ENCODE measurements around the gene FSTL4. TPM values are rescaled to one million over a fixed set of nuclear protein-coding genes. Genes with fewer than 3 reads are reported as not detected.
"Not testable (repeated sequence)": the region's sequence is repeated elsewhere in the genome, so short reads cannot be mapped to it uniquely, and the experiment has no call there.

Gene FSTL4
- polyA plus RNA-seq, 1 donor = 5.2 TPM

DNA sequence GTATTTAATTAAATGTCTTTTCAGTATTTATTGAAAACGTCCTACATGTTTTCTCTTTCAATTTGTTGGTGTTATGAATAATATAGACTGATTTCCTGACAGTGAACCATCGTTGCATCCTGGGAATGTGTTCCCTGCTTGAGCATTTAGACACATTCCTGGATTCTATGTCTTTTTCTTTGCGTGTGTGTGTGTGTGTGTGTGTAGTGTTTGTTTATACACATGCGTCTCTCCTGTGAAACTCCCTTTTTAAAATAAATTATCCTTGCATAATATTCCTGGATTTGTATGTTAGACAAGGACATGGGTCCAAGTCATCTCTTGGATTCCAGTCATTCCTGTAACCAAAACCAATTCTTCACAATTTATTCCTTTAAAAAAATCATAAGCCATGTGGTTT, 407.1 kb downstream of the FSTL4 start:
- no peak for DNase-seq

DNA sequence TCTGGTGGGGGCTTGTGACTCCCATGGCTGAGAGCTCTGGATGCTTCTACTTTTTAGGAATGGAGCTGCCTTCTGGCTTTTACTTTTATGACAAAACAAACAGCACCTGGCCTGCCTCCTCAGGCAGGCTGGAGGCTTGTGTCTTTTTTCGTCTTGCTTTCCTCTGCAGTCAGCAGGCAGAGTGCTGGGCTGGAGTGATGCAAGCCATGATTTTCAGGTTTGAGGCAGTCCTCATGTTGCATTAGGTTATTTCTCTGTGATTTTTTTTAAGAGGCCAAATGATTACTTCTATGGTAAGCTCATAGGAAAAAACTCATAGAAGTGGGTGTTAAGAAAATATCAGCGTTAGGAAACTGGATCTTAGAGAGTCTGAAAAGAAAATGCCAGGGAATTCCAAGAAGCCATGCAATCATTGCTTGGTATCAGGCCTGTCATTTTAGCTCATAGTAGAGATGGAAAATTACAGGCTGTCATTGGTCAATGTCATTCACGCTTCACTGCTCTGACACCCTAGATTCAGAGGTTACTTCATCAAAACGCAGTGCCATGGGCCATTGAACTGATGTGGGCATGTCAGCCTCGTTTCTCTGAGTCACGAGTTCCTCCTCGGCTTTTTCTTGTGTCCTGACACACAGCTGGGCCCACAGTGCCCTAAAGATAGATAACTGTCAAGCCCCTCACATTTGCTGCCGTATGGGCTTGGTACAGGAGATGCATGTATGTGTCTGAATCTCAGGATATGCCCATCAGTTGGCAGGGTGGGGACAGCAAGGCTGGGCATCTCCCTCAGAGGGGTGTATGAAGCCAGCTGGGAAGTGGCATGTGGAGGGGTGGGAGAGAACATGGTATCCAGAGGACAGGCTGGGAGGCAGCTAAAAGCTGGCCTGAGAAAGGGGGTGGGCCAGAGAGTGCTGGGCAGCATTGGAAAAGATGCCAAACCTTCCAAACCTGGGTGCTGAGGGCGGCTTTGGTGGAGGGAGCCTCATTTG, 408.7 kb downstream of the FSTL4 start:
- DNase-seq = no peak

DNA sequence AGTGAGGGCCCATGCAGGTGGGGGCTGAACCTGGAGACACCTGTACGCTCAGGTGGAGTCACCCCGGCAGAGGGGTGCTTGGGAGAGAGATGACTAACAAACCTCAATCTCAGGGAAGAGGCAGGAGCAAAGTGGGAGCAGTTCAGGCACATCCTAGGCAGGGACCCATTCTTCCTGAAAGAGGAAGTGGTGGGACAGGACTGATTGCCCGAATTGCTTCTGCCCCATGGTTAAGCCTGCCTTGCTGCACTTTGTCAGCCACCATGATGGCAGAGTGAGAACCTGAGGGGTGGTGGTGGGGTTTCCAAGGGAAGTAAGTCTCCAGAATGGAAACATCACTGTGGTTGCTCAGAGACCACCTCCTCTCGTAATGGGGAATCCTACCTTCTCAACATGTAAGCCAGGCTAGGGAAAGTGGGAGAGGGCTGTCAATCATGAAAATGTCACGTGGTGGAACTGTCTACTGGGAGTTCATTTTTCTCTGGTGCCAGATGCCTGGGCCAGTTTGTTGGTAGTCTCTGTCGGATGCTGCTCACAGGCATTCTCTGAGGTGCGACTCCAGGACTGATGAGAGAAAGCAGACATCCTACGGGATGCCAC, 410.2 kb downstream of the FSTL4 start:
- DNase-seq = no peak

DNA sequence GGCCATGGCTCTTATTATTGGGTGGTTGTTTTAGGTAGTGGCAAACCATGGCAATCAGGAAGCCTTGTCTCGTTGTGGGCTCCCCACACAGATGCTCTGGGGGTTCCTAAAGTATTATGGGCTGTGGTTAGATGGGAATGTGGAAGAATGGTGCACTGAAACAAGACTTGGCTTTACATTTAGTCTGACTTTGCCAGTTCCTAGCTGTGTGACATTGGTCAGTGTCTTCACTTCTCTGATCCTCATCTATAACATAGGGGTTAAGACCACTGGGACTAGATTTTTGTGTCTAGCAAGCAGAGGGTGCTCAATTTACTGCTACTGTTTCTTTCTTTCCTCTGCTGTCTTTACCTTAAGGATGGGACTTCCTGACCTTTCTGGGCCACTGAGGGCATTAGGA, 411.0 kb downstream of the FSTL4 start:
- no peak for DNase-seq

DNA sequence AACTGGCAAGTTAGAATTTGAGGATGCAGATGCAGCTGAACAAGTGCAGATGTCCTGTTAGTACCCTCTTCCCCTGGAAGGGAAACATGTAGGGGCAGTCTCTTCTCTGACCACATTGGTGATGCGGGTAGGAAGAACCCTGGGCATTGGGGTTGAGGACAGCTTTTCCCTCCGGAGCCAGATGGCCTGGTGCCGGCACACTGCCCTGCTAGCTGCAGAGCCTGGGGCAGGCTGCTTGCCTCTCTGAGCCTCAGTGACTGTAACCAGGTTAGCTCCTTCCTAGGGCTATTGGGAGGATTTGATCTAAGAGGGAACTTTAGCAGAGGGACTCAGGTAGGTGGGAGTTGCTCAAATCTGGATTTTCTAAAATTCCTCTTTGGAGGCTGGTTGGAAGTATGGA, 412.1 kb downstream of the FSTL4 start:
- DNase-seq = no peak

DNA sequence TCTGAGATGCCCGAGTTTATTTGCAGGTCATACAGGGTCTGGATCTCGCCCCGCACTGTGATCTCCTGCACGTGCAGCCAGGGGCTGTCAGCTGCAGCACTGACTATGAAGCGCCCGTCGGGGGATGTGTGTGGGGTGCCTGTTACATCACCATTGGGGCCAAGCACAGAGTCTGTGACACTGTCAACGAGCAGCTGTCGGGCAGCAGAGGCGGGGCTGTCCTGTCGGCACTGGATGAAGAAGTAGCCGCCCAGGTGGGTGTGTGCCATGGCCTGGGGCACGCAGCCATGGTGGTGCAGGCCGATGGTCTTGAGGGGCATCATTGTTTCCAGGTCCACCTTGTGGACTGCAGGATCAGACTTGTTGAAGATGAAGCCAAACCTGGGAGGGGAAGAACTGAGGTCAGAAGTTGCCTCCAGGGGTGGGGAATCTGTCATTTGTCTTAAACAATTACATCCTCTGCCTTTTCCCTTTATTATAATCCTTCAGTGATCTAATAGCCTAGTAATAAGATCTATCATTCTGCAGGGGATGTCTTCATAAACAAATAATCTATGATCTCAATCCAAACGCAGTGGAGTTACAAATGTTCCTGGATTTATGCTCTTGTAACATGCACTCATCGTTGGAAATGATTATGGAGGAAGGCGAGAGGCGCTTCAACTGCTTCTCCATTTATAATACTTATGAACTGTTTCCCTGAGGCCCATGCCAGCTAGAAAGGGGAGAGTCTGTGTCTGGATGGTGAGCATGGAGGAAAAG, 412.7 kb downstream of the FSTL4 start:
- no peak for DNase-seq

DNA sequence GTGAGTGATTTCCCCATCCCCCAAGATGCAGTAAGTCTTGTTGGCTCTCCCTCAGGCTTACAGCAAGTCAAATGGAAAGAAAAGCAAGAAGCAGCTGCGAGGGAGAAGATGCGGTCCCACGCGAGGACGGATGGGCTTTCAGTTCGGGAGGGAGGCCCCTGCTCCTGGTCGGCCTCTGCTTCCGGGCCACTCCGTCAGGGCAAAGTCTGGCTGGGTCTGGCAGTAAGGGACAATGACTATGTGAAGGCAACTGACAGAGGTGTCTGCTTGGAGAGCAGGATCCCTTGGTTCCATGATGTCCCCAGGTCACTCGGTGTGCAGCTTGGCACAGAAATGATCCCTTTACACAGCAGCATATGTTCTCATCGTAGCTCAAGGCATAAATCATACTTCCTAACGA, 413.8 kb downstream of the FSTL4 start:
- DNase-seq = no peak

DNA sequence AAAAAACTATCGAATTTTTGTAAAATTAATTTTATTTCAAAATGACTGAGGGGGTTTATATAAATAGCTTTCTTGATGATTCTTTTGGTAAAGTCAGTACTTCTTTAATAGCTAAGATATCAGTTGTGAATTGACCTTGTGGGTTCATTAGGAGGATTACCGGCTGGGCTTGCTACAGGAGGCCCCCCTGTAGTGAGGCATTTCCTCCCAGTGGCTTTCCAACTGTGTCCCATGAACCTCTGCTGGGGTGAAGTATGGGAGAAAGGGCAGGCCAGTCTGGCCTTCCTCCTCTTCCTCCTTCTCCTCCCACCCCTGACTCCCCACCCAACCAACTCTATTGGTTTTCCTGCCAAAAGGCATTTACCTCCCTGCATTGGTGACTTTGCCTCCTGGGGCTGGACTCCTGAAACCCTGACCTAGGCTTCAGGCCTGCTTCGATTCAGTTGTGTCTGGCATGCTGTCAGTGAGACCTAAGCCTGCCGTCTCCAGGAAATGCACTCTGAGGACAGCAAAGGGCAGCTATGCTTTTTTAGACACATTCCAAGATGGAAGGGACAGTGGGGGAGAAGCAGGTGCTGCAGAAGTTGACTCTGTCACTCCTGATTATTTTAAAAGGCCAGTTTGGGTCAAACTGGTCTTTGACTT, 415.8 kb downstream of the FSTL4 start:
- DNase-seq = no peak

DNA sequence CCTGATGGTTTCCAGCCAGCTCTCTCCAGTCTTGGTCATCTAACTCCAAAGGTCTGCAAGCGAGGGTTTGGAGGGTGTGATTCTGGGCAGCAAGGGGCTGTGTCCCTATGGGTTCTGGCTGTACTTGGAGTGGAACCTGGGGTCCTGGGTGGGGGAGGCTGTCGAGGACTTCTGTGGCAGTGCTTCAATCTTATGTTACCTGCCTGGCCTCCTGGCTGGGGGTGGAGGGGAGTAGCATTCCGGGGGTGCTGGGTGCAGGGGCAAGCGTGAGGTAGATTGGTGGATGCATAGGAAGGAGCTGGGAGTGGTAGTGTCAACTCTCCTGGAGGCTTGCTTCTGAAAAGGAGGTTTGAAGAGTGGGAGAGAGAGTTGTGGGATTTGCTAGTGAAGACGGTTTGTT, 417.1 kb downstream of the FSTL4 start:
- no peak for DNase-seq

DNA sequence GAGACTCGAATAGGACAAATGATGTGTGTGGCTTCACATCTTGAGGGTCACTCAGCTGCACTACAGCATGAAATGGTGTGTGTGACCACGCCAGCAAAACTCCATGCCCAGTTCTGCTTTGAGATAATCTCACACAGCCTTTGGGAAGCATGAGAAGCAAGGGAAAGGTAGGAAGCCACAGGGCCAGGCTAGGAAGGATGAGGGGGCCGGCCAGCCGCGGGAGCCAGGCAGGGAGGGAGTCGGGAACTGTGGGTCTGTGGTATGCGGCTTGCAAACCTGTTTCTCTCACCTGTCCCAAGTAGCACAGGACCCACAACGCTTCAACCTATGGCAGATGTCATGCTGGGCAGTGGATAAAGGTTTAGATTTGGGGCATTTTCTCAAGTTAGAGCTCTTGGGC, 418.5 kb downstream of the FSTL4 start:
- DNase-seq = no peak

DNA sequence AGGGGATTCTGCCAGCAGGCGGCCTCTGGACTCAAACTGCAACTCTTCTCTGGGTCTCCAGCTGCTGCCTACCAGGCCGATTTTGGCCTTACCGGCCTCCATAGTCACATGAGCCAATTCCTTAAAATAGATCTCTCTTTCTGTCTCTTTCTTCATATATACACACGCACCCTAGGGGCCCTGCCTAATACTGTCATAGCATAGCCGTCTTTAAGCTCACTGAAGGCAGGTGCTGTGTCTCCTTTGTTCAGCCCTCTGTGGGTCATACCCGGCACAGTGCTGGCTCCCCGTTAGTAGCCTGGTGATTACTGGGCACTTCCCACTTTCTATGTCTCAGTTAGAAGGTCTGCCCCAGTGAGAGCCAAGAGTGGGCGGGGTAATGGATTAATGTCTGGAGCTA, 419.6 kb downstream of the FSTL4 start:
- DNase-seq = no peak

DNA sequence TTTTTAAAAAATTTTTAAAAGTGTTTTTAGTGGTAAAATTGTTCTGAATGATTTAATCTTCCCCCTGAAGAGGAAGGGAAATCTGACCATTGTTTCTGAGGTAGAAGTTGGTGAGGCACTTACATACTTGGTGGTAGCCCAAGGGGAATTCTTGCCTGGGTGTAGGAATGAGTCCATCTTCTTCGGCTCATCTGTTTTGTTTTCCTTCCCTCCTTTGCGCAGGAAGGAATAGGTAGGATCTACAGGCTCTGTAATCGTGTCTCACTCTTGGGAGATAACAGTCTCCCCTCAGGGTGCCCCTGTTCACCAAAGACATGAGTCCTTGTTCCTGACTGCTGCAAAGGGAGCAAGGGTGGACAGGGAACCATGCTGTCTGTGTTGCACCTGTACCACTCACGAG, 422.5 kb downstream of the FSTL4 start:
- DNase-seq = no peak

DNA sequence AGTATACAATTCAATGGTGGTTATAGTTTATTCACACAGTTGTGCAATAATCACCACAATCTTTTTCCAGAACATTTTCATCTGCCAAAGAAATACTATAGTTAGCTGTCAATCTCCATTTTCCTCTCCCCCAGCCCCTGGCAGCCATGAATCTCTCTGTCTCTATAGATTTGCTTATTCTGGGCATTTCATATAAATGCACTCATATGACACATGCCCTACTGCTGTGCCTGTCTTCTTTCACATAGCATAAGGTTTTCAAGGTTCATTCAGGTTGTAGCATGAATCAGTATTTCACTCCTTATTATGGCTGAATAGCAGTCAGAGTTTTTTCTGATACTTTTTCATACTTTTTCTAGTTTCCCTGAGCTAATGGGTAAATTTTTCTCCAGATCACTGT, 432.9 kb downstream of the FSTL4 start:
- no peak for DNase-seq

DNA sequence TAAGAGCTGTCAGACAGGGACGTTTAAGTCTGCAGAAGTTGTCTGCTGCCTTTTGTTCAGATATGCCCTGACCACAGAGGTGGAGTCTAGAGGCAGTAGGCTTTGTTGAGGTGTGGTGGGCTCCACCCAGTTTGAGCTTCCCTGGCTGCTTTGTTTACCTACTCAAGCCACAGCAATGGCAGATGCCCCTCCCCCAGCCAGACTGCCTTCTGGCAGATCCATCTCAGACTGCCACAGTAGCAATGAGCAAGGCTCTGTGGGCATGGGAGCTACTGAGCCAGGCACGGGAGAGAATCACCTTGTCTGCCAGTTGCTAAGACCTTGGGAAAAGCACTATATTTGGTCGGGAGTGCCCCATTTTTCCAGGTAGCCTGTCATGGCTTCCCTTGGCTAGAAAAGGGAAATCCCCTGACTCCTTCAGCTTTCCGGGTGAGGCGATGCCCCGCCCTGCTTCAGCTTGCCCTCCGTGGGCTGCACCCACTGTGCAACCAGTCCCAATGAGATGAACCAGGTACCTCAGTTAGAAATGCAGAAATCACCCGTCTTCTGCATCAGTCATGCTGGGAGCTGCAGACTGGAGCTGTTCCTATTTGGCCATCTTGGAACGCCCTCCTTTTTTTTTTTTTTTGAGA, 441.5 kb downstream of the FSTL4 start:
- DNase-seq = not testable (repeated sequence)

DNA sequence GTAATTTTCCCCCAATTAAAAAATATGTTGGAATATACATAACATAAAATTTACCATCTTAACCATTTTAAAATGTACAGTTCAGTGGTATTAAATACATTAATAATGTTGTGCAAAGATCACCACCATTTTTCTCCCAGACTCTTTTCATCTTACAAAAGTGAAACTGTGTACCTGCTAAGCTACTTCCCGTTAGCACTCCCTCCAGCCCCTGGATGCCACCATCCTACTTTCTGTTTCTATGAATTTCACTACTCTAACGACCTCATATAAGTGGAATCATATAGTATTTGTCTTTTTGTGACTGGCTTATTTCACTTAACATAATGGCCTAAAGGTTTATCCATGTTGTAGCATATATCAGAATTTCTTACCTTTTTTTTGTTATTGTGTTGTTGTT, 447.6 kb downstream of the FSTL4 start:
- DNase-seq = no peak

DNA sequence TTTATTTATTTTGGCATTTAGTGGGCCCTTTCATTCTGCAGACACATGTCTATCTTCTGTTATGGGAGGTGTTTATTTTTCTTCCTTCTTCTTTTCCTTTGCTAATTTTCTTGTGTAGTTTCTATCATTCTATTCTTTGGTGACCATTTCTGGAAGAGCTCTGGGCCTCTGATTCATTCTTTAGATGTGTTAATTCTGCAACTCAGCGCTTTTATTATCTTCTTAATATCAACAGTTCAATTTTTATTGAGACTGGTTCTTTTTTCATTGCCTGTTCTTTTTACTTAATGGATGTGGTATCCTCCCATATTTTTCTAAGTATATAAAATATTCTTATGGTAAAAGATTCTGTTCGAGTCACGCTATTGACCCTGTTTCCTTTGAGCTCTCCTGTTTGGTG, 448.5 kb downstream of the FSTL4 start:
- no peak for DNase-seq

DNA sequence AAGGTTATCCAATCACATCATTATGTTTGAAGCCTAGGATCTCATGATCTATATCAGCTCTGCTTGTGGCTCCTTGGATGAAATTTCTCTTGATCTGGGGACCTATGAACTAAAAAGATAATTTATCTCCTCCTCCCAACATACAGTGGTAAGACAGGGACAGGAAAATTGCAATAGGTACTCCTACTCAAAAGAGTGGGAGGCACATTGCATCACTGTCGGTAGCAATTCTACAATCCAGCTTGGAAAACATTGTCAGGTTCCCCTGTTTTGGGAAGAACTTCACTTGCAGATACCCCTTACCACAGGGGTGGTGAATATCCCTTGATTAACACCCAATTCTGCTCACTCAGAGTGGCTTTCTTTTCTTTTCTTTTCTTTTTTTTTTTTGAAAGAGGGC, 452.8 kb downstream of the FSTL4 start:
- DNase-seq = no peak

DNA sequence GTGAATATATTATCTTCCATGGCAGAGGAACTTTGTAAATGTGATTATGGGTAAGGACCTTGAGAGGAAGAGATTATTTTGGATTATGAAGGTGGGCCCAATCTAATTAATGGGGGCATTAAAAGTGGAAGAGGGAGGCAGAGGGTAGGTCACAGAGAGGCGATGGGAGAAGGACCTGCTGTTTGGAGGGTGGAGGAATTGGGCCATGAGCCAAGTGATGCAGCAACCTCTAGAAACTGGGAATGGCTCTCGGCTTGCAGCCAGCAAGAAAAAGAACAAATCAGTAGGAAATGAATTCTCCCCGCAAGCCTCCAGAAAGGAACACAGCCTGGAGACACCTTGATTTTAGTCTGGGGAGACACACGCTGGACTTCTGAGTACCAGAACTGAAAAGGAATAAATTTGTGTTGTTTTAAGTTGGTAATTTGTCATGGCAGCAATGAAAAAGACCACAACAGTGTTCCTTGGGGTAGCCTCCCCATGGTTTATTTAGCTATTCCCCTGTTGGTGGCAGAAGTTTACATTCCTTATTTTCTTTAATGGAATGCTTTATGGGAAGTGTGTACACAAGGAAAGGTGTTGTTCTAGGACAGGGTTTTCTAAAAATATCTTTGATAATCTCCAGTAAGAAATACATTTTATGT, 456.9 kb downstream of the FSTL4 start:
- no peak for DNase-seq

DNA sequence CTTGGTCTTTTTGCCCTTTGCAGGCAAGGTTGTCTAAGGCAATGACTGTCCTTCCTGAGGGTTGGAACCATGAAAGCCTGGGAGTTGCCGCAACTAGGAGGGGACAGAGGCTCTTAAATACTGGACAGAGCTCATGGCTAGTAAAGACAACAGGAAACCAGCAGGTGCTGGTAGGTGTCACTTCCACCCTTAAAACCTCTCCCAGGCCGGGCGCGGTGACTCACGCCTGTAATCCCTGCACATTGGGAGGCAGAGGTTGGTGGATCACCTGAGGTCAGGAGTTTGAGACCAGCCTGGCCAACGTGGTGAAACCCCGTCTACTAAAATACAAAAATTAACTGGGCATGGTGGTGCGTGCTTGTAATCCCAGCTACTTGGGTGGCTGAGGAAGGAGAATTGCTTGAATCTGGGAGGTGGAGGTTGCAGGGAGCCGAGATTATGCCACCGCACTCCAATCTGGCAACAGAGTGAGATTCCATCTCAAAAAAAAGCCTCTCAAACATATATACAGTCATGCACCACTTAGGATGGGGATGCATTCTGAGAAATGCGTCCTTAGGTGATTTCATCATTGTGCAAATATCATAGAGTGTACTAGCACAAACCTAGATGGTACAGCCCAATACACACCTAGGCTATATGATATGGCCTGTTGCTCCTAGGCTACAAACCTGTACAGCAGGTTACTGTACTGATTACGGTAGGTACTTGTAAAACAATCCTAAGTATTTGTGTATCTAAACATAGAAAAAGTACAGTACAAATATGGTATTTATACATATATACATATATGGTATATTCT, 457.9 kb downstream of the FSTL4 start:
- DNase-seq = no peak

DNA sequence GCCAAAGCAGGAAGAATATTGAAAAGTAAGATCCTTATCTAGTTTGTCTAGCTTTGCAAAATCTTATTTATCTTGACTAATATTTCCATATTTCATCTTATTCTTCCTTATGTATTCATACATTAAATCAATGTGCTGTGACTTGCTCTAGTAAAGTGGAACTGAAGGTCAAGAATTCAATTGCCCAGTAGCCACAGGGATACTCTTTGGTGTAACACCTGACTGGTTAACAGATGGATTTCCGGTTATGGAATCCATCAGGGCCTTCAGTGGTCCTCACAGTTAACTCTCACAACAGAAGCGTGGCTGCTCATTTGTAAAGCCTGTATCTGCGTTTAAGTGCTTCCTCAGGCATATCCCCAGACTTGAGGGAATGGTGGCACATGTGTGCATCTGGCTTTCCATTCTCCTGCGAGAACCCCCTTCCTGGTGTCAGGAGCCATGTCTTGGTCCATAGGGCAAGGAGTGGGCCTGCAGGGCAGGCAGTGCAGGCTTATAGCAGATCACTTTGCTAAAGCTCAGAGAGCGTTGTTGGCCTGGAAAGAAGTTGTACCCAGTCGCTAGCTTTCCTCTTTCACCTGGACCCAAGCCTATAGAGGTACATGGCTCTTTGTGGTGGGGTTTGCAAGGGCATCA, 461.3 kb downstream of the FSTL4 start:
- no peak for DNase-seq

DNA sequence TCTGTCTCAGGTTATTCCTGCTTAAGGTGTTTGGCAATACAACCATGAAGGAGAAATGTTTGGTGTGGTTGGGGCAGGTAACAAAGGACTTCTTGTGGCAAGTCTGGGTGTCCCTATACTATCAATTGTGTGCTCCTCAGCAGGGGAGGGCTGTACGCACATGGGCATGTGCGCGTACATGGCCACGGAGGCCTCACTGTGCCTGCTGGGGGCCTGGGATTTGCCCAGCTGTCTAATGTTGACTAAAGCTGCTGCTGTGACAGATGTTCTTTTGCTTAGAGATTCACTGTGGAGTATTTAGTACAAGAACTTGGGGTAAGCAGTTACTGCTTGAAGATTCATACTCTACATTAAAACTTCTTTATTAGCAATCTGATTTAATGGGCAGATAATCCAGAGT, 463.0 kb downstream of the FSTL4 start:
- no peak for DNase-seq

Data from hindlimb muscle (tissue), 1 donor.